SK-N-MC (cell line): ENCODE results near the gene RALGAPA2.
A peak's percentile ranks its signal among the peaks of the same experiment; 100 is the strongest.

Experiments used
- DNase-seq: peaks from one replicate; pipeline ENCODE4 v3.0.0-alpha.2; 2011; ENCODE audit warnings: low read depth, low spot score
- H3K27ac ChIP-seq: fragments of 200-600 bp; sonication (generic); 2 replicates; pipeline ENCODE4 v1.5.1; 2016; ENCODE audit warnings: mixed run types
- H3K36me3 ChIP-seq: fragments of 200-600 bp; sonication (generic); 2 replicates; pipeline ENCODE4 v1.6.1; 2017; ENCODE audit warnings: antibody characterized with exemption, low read length, mixed read lengths; ENCODE audit not compliant: insufficient read depth
- H3K4me3 ChIP-seq: fragments of 200-600 bp; sonication (generic); 2 replicates; pipeline ENCODE4 v1.5.1; 2016
- H3K9ac ChIP-seq: fragments of 200-600 bp; sonication (generic); 2 replicates; pipeline ENCODE4 v1.8.0; 2017; ENCODE audit warnings: mixed run types, mixed read lengths; ENCODE audit not compliant: insufficient read length
- H3K9me3 ChIP-seq: fragments of 200-600 bp; sonication (generic); 2 replicates; pipeline ENCODE4 v1.6.1; 2017; ENCODE audit warnings: low read depth, mild to moderate bottlenecking, antibody characterized with exemption, low read length, moderate library complexity, mixed read lengths
- EZH2 ChIP-seq: fragments of 200-600 bp; sonication (generic); IDR thresholded peaks from one replicate; pipeline ENCODE4 v1.6.1; 2017; ENCODE audit warnings: antibody characterized with exemption
- FOXP2 ChIP-seq: optimal IDR thresholded peaks from 2 replicates; pipeline ENCODE3; 2011; ENCODE audit warnings: mild to moderate bottlenecking, moderate library complexity; ENCODE audit not compliant: insufficient read depth; ENCODE audit errors: extremely low read length, control extremely low read depth
- POLR2AphosphoS5 ChIP-seq: IDR thresholded peaks from 2 replicates; pipeline ENCODE4 v1.6.1; 2012; ENCODE audit warnings: mild to moderate bottlenecking, low read depth, low read length, borderline replicate concordance

RALGAPA2 gene

DNA sequence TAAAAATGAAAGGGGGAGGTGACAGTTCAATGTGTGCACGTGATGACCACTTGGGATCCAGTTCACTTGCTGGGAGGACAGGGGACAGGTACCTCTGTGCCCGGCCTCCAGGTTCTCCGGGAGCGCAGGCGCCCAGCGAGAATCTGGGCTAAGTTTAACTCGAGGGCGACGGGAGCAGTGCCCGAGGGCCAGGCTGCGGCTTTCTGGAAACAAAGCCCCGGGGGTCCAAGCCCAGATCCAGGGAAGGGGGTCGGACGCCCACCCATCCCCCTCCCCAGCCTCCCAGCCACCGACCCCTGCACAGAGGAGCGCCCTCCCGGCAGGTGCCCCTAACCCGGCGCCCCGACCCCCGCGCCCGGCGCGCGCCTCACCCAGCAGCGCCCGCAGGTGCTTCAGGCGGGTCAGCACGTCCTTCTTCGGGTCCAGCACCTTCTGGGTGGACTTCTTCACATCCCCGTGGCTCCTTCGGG, 405 bp downstream of the RALGAPA2 start:
- H3K9me3 ChIP-seq: no peaks in the 10 kb centered on the region
- TF ChIP-seq EZH2 (no peak), FOXP2 (no peak), POLR2AphosphoS5 (no peak)
- peak overlapping the region; percentile 91 for H3K4me3 ChIP-seq
- DNase-seq: no peak
- H3K36me3 ChIP-seq: no peaks in the 10 kb centered on the region
- H3K27ac ChIP-seq: no peak overlapping the region
- peak overlapping the region; percentile 74 for H3K9ac ChIP-seq

DNA sequence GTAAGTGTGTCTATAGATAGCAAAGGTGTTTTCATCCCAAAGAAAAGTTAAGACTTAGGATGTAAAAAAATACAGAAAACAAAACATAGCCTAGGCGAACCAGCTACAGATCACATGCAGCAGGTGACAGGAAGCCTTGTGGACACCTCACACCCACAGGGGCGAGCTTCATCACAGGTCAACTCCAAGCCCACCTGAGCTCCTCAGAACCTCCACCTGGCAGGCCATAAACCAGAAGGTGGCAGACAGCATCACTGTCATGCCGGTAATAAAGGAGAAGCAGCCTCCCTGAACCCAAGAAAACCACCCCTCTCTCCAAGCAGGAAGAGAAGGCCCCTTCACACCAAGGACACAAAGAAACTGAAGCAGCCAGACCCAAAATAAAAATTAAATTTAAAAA, 1.0 kb downstream of the RALGAPA2 start:
- no peak for TF ChIP-seq POLR2AphosphoS5
- no peak for TF ChIP-seq FOXP2
- TF ChIP-seq EZH2: no peak
- H3K9ac ChIP-seq: peak overlapping the region; percentile 74
- H3K4me3 ChIP-seq: peak overlapping the region; percentile 91
- no peaks in the 10 kb centered on the region for H3K9me3 ChIP-seq
- no peak overlapping the region for H3K27ac ChIP-seq
- DNase-seq: no peak
- no peaks in the 10 kb centered on the region for H3K36me3 ChIP-seq

DNA sequence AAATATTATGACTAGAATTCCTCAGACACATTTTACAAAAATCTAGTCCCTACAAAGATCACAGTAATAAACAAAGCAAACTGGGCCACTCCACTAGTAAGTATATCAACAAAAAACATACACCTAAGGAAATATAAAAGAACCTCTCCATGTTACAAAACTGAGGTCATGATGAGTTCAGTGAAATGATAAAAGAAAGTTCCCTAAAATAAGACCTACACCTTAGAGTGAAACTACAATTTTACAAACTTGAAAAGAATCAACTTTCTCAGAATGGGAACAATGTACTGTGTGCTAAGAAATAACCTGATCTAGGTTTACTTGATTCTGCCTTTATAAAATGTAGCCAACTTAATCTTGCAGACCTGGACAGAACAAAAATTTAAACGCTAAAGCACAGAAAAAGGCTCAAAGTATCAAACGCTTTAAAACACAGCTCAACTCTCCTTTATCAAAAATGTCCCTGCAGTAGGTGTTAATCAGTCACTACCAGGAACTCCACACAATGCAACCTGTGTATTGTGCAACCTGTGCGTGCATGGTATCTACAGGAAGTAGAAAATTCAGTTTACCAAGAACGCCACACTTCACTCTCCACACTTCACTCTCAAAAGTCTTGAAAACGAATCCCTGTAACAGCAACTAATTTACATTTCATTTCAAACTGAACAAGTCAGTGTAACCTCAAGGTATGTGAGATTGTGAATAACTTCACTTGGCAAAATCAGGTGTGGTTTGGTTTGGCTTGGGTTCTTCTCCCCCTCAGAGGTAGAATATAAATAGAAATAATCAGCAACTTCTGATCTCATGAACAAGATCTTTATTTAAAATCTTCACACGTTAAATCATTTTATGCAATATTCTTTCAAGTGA, 1.8 kb downstream of the RALGAPA2 start:
- H3K36me3 ChIP-seq: no peaks in the 10 kb centered on the region
- no peak overlapping the region for H3K27ac ChIP-seq
- H3K9me3 ChIP-seq: no peaks in the 10 kb centered on the region
- TF ChIP-seq POLR2AphosphoS5 (no peak), EZH2 (no peak), FOXP2 (no peak)
- no peak for DNase-seq
- no peak overlapping the region for H3K9ac ChIP-seq
- peak overlapping the region; percentile 91 for H3K4me3 ChIP-seq

DNA sequence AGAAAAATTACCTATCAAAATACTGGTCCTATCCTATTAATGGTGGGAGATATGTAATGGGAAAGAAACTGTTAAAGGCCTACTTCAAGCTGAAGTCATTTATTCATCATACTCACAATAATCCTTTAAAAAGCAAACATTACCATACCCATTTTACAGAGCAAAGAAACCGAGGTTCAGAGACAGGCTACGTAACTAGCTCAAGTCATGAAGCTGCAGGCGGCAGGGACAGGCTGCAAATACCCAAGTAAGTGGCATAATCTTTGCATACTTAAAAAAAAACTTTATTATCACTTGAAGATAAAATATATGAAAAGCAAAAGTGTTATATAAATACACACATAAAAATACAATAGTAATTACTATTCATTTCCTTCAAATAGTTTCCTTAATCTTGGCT, 2.6 kb downstream of the RALGAPA2 start:
- H3K4me3 ChIP-seq: no peak overlapping the region
- H3K27ac ChIP-seq: no peak overlapping the region
- no peaks in the 10 kb centered on the region for H3K9me3 ChIP-seq
- no peak overlapping the region for H3K9ac ChIP-seq
- no peak for TF ChIP-seq FOXP2
- no peak for TF ChIP-seq EZH2
- no peak for TF ChIP-seq POLR2AphosphoS5
- DNase-seq: no peak
- H3K36me3 ChIP-seq: no peaks in the 10 kb centered on the region

DNA sequence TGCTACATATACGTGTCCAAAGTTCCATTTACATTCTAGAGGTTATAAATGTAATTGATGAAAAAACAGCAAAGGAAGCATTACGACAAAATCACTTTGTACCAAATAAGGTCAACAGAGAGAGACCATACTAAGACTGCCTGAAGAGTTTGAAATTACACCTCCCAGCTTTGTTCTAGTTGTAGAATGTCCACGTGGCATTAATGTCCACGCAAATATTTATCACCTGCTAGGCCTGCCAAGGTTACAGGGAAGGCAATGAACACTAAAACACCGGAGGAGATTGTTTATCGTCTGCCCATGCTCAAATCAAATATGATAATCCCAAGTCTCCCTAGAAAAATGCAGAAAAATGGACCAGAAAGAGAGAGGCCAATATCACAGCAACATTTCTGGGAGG, 6.2 kb downstream of the RALGAPA2 start:
- Histone ChIP-seq H3K9me3 (no peaks in the 10 kb centered on the region), H3K36me3 (no peaks in the 10 kb centered on the region), H3K4me3 (no peak overlapping the region), H3K27ac (no peak overlapping the region), H3K9ac (no peak overlapping the region)
- no peak for TF ChIP-seq FOXP2
- TF ChIP-seq POLR2AphosphoS5: no peak
- TF ChIP-seq EZH2: no peak
- DNase-seq: no peak

DNA sequence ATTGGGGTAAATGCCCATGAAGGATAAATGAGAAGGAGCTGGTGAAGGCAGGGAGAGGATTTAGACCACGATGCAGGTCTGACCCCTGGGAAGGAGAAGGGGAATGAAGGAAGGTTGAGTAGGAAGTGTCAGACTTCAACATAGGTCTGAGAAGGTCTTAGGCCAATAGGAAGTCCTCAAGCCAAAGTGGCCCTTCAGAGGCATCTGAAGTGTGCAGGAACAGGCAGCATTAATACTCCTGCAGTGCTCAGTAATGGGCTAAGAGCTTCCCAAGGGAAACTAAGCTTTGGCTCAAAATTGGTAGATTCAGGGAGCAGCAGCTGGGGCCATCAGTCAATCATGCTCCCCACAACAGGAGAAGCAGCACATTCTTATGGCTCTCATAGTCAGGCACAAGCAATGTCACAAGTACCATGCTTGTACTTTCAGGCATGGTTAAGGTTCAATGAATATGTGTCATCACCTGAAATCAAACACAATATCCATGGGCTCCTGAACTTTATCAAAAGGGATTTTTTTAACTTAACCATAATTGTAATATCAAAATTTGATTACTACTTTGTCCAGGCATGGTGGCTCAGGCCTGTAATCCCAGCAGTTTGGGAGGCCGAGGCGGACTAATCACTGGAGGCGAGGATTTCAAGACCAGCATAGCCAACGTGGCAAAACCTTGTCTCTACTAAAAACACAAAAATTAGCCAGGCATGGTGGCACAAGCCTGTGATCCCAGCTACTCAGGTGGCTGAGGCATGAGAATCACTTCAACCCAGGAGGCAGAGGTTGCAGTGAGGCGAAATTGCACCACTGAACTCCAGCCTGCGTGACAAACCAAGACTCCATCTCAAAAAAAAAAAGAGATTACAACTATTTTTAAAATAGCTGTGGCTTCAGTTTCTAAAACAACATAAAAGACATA, 9.9 kb downstream of the RALGAPA2 start:
- H3K27ac ChIP-seq: no peak overlapping the region
- TF ChIP-seq EZH2 (no peak), POLR2AphosphoS5 (no peak), FOXP2 (no peak)
- no peak for DNase-seq

DNA sequence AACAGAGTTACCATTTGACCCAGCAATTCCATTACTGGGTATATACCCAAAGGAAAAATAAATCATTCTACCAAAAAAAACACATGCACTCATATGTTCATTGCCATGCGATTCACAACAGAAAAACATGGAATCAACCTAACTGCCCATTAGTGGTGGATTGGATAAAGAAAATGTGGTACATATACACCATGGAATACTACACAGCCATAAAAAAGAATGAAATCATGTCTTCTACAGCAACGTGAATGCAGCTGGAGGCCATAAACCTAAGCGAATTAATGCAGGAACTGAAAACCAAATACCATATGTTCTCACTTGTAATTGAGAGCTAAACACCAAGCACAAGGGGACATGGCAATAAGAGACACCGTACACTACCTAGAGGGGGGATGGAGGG, 12.5 kb downstream of the RALGAPA2 start:
- Histone ChIP-seq H3K9me3 (no peaks in the 10 kb centered on the region), H3K27ac (no peak overlapping the region), H3K9ac (no peak overlapping the region), H3K36me3 (no peaks in the 10 kb centered on the region), H3K4me3 (no peak overlapping the region)
- DNase-seq: no peak
- TF ChIP-seq EZH2: no peak
- no peak for TF ChIP-seq POLR2AphosphoS5
- no peak for TF ChIP-seq FOXP2

More for the DNA sequence above, 9.9 kb downstream of the RALGAPA2 start:
- Histone ChIP-seq H3K4me3 (no peak overlapping the region), H3K9ac (no peak overlapping the region), H3K9me3 (no peaks in the 10 kb centered on the region), H3K36me3 (no peaks in the 10 kb centered on the region)

DNA sequence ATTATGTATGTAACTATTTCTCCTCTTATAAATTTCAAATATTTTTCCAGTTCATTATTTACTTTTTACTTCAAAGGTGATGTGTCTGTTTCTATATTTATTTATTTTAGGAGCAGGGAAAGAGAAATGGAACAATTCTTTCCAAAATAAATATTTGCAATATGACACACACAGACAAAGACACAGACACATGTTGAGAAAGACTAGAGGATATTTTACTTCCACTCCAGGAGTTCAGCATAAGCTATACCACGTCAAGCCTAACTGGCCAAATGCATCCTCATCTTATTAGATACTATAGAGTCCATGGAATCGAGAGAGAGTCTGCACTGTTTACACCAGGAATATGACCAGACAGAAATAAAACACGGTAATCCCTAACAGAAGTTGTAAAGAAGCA, 13.3 kb downstream of the RALGAPA2 start:
- Histone ChIP-seq H3K9ac (no peak overlapping the region), H3K9me3 (no peaks in the 10 kb centered on the region), H3K36me3 (no peaks in the 10 kb centered on the region), H3K27ac (no peak overlapping the region), H3K4me3 (no peak overlapping the region)
- TF ChIP-seq FOXP2: no peak
- TF ChIP-seq EZH2: no peak
- TF ChIP-seq POLR2AphosphoS5: no peak
- no peak for DNase-seq
